H9 (cell line): Measurements from ENCODE around the gene VRK2. TPM values are rescaled to one million over a fixed set of nuclear protein-coding genes. Genes with fewer than 3 reads are reported as not detected.

ENCODE experiments used
- DNase-seq: peaks from one replicate; pipeline ENCODE4 v3.0.0-alpha.2; 2017
- H2AFZ ChIP-seq: one replicate; pipeline ENCODE4 v1.6.1; 2013; ENCODE audit warnings: mild to moderate bottlenecking, low read length, control low read depth, moderate library complexity
- H2AK5ac ChIP-seq: 2 replicates; pipeline ENCODE4 v1.6.1; 2013; ENCODE audit warnings: low read length, control low read depth, mixed read lengths; ENCODE audit not compliant: insufficient read length
- H2BK120ac ChIP-seq: one replicate; pipeline ENCODE4 v1.6.1; 2013; ENCODE audit warnings: low read depth, mild to moderate bottlenecking, low read length, control low read depth, inconsistent platforms; ENCODE audit not compliant: poor library complexity, severe bottlenecking
- H2BK12ac ChIP-seq: 2 replicates; pipeline ENCODE4 v1.6.1; 2013; ENCODE audit warnings: low read length, control low read depth, mixed read lengths, low read depth; ENCODE audit not compliant: insufficient read length
- H2BK15ac ChIP-seq: 2 replicates; pipeline ENCODE4 v1.6.1; 2013; ENCODE audit warnings: low read depth, low read length, control low read depth
- H2BK20ac ChIP-seq: one replicate; pipeline ENCODE4 v1.6.1; 2013; ENCODE audit warnings: low read depth, mild to moderate bottlenecking, low read length, control low read depth, inconsistent platforms; ENCODE audit not compliant: poor library complexity, severe bottlenecking
- H2BK5ac ChIP-seq: 2 replicates; pipeline ENCODE4 v1.6.1; 2013; ENCODE audit warnings: low read length, control low read depth, mixed read lengths; ENCODE audit not compliant: insufficient read length
- H3K14ac ChIP-seq: 2 replicates; pipeline ENCODE4 v1.6.1; 2013; ENCODE audit warnings: low read length, control low read depth; ENCODE audit not compliant: insufficient read depth
- H3K18ac ChIP-seq: 2 replicates; pipeline ENCODE4 v1.6.1; 2013; ENCODE audit warnings: low read depth, mild to moderate bottlenecking, mixed read lengths, low read length, control low read depth; ENCODE audit not compliant: insufficient read length
- H3K23ac ChIP-seq: 2 replicates; pipeline ENCODE4 v1.6.1; 2013; ENCODE audit warnings: low read length, control low read depth, mixed read lengths, low read depth; ENCODE audit not compliant: insufficient read length
- H3K23me2 ChIP-seq: 2 replicates; pipeline ENCODE4 v1.6.1; 2013; ENCODE audit warnings: low read depth, mild to moderate bottlenecking, mixed read lengths, low read length, control low read depth; ENCODE audit not compliant: insufficient read length, poor library complexity, severe bottlenecking
- H3K27ac ChIP-seq: 2 replicates; pipeline ENCODE4 v1.5.1; 2013; ENCODE audit warnings: low read length, control low read depth, mixed read lengths, low read depth; ENCODE audit not compliant: insufficient read length
- H3K27me3 ChIP-seq: 2 replicates; pipeline ENCODE4 v1.6.1; 2013; ENCODE audit warnings: low read length, control low read depth, inconsistent platforms; ENCODE audit not compliant: insufficient read depth
- H3K4ac ChIP-seq: 2 replicates; pipeline ENCODE4 v1.6.1; 2013; ENCODE audit warnings: low read depth, mild to moderate bottlenecking, control low read depth, inconsistent platforms, low read length, moderate library complexity
- H3K4me1 ChIP-seq: 2 replicates; pipeline ENCODE4 v1.6.1; 2013; ENCODE audit warnings: low read length, control low read depth, inconsistent platforms; ENCODE audit not compliant: insufficient read depth
- H3K4me2 ChIP-seq: 2 replicates; pipeline ENCODE4 v1.6.1; 2013; ENCODE audit warnings: low read length, control low read depth, mixed read lengths; ENCODE audit not compliant: insufficient read length, insufficient read depth
- H3K56ac ChIP-seq: 2 replicates; pipeline ENCODE4 v1.6.1; 2013; ENCODE audit warnings: low read depth, mild to moderate bottlenecking, mixed read lengths, low read length, control low read depth; ENCODE audit not compliant: insufficient read length
- H3K79me1 ChIP-seq: 2 replicates; pipeline ENCODE4 v1.6.1; 2013; ENCODE audit warnings: low read depth, mild to moderate bottlenecking, moderate library complexity, low read length, control low read depth, inconsistent platforms; ENCODE audit not compliant: insufficient read depth, poor library complexity, severe bottlenecking
- H3K79me2 ChIP-seq: 2 replicates; pipeline ENCODE4 v1.6.1; 2013; ENCODE audit warnings: low read length, control low read depth, inconsistent platforms; ENCODE audit not compliant: insufficient read depth
- H3K9ac ChIP-seq: 2 replicates; pipeline ENCODE4 v1.6.1; 2013; ENCODE audit warnings: low read length, control low read depth, mixed read lengths; ENCODE audit not compliant: insufficient read length; ENCODE audit errors: extremely low read depth
- H3K9me3 ChIP-seq: one replicate; pipeline ENCODE4 v1.6.1; 2013; ENCODE audit warnings: low read depth, low read length, inconsistent platforms; ENCODE audit not compliant: control insufficient read depth
- H3T11ph ChIP-seq: one replicate; pipeline ENCODE4 v1.6.1; 2013; ENCODE audit warnings: mild to moderate bottlenecking, low read length, control low read depth, inconsistent platforms
- H4K20me1 ChIP-seq: one replicate; pipeline ENCODE4 v1.6.1; 2013; ENCODE audit not compliant: control insufficient read depth, insufficient read length, insufficient read depth
- H4K5ac ChIP-seq: 2 replicates; pipeline ENCODE4 v1.6.1; 2013; ENCODE audit warnings: low read depth, mild to moderate bottlenecking, mixed read lengths, low read length, control low read depth; ENCODE audit not compliant: insufficient read length
- H4K8ac ChIP-seq: replicated peaks from 2 replicates; pipeline ENCODE4 v1.6.1; 2013; ENCODE audit warnings: low read length, control low read depth, mixed read lengths, low read depth; ENCODE audit not compliant: insufficient read length
- H4K91ac ChIP-seq: 2 replicates; pipeline ENCODE4 v1.6.1; 2013; ENCODE audit warnings: low read depth, mild to moderate bottlenecking, moderate library complexity, mixed read lengths, low read length, control low read depth; ENCODE audit not compliant: insufficient read length
- H3K27ac Mint-ChIP-seq, 3 experiments: 2 replicates in 2 of 3; 3 replicates in 1 of 3; pipeline ENCODE4 v1.8.0; 2020 to 2021; ENCODE audit warnings: mixed read lengths in 3 of 3, mild to moderate bottlenecking in 1 of 3, moderate library complexity in 1 of 3
- H3K27me3 Mint-ChIP-seq: 2 replicates; pipeline ENCODE4 v1.8.0; 2021; ENCODE audit warnings: low read depth, mild to moderate bottlenecking, moderate library complexity, mixed read lengths
- H3K36me3 Mint-ChIP-seq, 3 experiments: 2 replicates in 2 of 3; 3 replicates in 1 of 3; pipeline ENCODE4 v1.8.0; 2020 to 2021; ENCODE audit warnings: low read depth in 3 of 3, mixed read lengths in 3 of 3; ENCODE audit not compliant: insufficient read depth in 1 of 3
- H3K4me1 Mint-ChIP-seq, 2 experiments: 2 replicates each; pipeline ENCODE4 v1.8.0; 2020; ENCODE audit warnings: mixed read lengths in 2 of 2
- H3K4me3 Mint-ChIP-seq, 2 experiments: 2 replicates in 1 of 2; 3 replicates in 1 of 2; pipeline ENCODE4 v1.8.0; 2020 to 2021; ENCODE audit warnings: mild to moderate bottlenecking in 2 of 2, mixed read lengths in 2 of 2, moderate library complexity in 1 of 2
- H3K9me3 Mint-ChIP-seq, 2 experiments: 2 replicates in 1 of 2; 3 replicates in 1 of 2; pipeline ENCODE4 v1.8.0; 2020; ENCODE audit warnings: mild to moderate bottlenecking in 2 of 2, mixed read lengths in 2 of 2, moderate library complexity in 1 of 2
- total RNA-seq: library from RNA; stranded (reverse); gene quantifications from 2 replicates; pipeline ENCODE4 v1.2.1, GENCODE V29; 2021
- TF ChIP-seq, protein P1 (sequence below): fragments of 200-600 bp; sonication (generic); conservative IDR thresholded peaks from 3 replicates; pipeline ENCODE4 v1.8.0; 2021; ENCODE audit warnings: antibody characterized with exemption, mild to moderate bottlenecking

The VRK2 gene
- total RNA-seq, 1 experiment from 2014 or later: 23.8 TPM

DNA sequence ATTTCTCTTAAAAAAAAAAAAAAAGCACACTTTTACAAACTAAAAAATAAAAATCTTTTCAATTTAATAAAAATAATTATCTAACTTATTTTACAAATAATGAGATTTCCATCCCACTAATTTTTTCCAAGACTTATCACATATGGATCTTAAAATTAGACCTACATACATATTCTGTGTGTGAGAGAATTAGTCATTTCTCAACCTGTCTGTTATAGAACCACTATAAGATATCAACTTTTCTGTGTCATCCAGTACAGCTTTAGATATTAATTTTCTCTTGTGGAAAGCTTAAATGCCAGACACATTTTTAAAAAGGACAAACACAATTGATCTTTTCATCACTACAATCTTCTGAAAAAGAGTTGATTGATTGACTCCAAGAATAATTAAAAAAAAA, 156.4 kb downstream of the VRK2 start:
- Histone ChIP-seq H4K8ac (no peak overlapping the region), H3T11ph (no peak overlapping the region), H3K9me3 (no peaks in the 10 kb centered on the region), H3K23ac (no peak overlapping the region), H2BK20ac (no peak overlapping the region), H3K14ac (no peak overlapping the region), H3K79me1 (no peaks in the 10 kb centered on the region), H2BK15ac (no peak overlapping the region), H3K56ac (no peak overlapping the region), H3K9ac (no peak overlapping the region), H4K91ac (no peak overlapping the region), H3K4ac (no peak overlapping the region), H2BK12ac (no peak overlapping the region), H3K79me2 (no peaks in the 10 kb centered on the region; the same call in 1 of the 2 replicates), H2BK5ac (no peak overlapping the region), H4K5ac (no peak overlapping the region), H3K27ac (no peak overlapping the region), H2BK120ac (no peak overlapping the region), H2AK5ac (no peak overlapping the region), H3K23me2 (no peaks in the 10 kb centered on the region), H3K4me2 (no peak overlapping the region), H4K20me1 (no peaks in the 10 kb centered on the region), H3K4me1 (peaks cover 9% of the 10 kb centered on the region; the same call in 1 of the 2 replicates), H3K27me3 (no peaks in the 10 kb centered on the region), H2AFZ (no peak overlapping the region), H3K18ac (no peak overlapping the region)
- TF ChIP-seq, protein P1, sequence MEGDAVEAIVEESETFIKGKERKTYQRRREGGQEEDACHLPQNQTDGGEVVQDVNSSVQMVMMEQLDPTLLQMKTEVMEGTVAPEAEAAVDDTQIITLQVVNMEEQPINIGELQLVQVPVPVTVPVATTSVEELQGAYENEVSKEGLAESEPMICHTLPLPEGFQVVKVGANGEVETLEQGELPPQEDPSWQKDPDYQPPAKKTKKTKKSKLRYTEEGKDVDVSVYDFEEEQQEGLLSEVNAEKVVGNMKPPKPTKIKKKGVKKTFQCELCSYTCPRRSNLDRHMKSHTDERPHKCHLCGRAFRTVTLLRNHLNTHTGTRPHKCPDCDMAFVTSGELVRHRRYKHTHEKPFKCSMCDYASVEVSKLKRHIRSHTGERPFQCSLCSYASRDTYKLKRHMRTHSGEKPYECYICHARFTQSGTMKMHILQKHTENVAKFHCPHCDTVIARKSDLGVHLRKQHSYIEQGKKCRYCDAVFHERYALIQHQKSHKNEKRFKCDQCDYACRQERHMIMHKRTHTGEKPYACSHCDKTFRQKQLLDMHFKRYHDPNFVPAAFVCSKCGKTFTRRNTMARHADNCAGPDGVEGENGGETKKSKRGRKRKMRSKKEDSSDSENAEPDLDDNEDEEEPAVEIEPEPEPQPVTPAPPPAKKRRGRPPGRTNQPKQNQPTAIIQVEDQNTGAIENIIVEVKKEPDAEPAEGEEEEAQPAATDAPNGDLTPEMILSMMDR: no peak
- H3K4me1 Mint-ChIP-seq: peaks cover 20 to 25% of the 10 kb centered on the region in 2 experiments
- H3K27ac Mint-ChIP-seq: no peak overlapping the region
- no peaks in the 10 kb centered on the region for H3K27me3 Mint-ChIP-seq
- peaks cover 2 to 24% (median 10%) of the 10 kb centered on the region in 3 experiments; a peak in 5 of 7 replicates for H3K36me3 Mint-ChIP-seq
- H3K4me3 Mint-ChIP-seq: no peak overlapping the region
- no peak for DNase-seq
- H3K9me3 Mint-ChIP-seq: no peaks in the 10 kb centered on the region
